ENCODE measurements around the gene CASP3. TPM values are rescaled to one million over a fixed set of nuclear protein-coding genes. Genes with fewer than 3 reads are reported as not detected.

The CASP3 gene
- total and polyA plus RNA-seq, 9 of the 15 experiments (the other 6 are each of a cell fraction or from before 2014, with no cell fraction given) = 17.6 to 40.1 (median 31.8) TPM

DNA sequence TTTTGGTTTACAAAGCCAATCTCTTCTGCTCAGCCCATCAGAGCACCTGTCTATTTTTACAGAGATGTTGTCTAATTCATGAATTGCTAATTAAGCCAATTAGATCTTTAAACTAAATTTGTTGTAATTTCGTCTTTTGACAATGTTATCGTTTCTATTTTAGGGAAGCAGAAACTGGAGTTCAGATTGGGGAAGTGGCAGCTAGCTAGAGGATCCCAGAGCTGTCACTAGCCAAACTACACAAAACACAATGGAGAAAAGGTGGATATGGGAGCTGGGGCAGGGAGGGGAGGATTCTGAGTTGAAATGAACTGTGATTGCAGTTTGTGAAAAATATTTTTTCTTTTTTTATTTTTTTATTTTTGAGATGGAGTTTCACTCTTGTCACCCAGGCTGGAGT, 35.8 kb downstream of the CASP3 start:
- Histone ChIP-seq H3K9me1 (ENCODE audit: control insufficient read depth, insufficient read depth, low read length) (no peaks in the 10 kb centered on the region), H2AFZ (ENCODE audit: low read depth, low read length) (no peak overlapping the region), H3K27me3 (ENCODE audit: control insufficient read depth in 2 of 2, insufficient read depth in 2 of 2, low read length in 2 of 2) (no peaks in the 10 kb centered on the region), H4K20me1 (replicated peaks; ENCODE audit: control insufficient read depth, insufficient read depth, low read length) (no peaks in the 10 kb centered on the region), H3K79me2 (ENCODE audit: control insufficient read depth, insufficient read depth, low read length) (no peaks in the 10 kb centered on the region), H3K4me2 (ENCODE audit: insufficient read depth, low read length) (no peak overlapping the region), H3K4me3 (no peak overlapping the region), H3K9ac (ENCODE audit: insufficient read depth in 1 of 2, low read depth in 2 of 2, low read length in 2 of 2) (no peak overlapping the region), H3K4me1 (replicated peaks in 1 of 2; ENCODE audit: control insufficient read depth in 2 of 2, insufficient read depth in 2 of 2, low read length in 2 of 2) (no peaks in the 10 kb centered on the region; a peak in 2 of 5 replicates), H3K36me3 (ENCODE audit: control insufficient read depth, insufficient read depth, low read length) (no peaks in the 10 kb centered on the region), H3K27ac (ENCODE audit: extremely low read depth, low read depth, low read length) (no peak overlapping the region), H3K9me3 (replicated peaks; ENCODE audit: control insufficient read depth, insufficient read depth, low read depth, low read length) (peaks cover 12% of the 10 kb centered on the region)
- no peak for ATAC-seq
- ChIA-PET POLR2A (no interaction called here), CTCF (ENCODE audit: low intra/inter-chr PET ratio) (no interaction called here)
- in situ Hi-C loops (cut with MboI) = no loop called here
- 19% methylated on average over 2 of the region's 2 CpGs for WGBS (ENCODE audit: insufficient coverage, low coverage, missing lambda C conversion rate)
- intact Hi-C loops (cut with micrococcal nuclease) = no loop called here
- no peak for DNase-seq (ENCODE audit: extremely low read depth in 1 of 4, low spot score in 3 of 4)
- no peak for FAIRE-seq
- peak; percentile 65; the same call in 1 of the 2 replicates for TF ChIP-seq SPI1 (IDR thresholded peaks at IDR 0.05; ENCODE audit: borderline replicate concordance, low read depth, low read length)
- no peak for TF ChIP-seq ZZZ3 (IDR thresholded peaks at IDR 0.05)
- BruUV-seq (replicated peaks) = no TSS peak

GRCh38 chr4:184612074-184612473, 37.2 kb downstream of the CASP3 start:
- H3K4me1 ChIP-seq (replicated peaks in 1 of 2; ENCODE audit: control insufficient read depth in 2 of 2, insufficient read depth in 2 of 2, low read length in 2 of 2) = no peaks in the 10 kb centered on the region; a peak in 1 of 5 replicates
- no peaks in the 10 kb centered on the region for H3K9me1 ChIP-seq (ENCODE audit: control insufficient read depth, insufficient read depth, low read length)
- TF ChIP-seq ZEB2 (IDR thresholded peaks at IDR 0.05) (no peak), ZNF398 (CRISPR knock-in tag; IDR thresholded peaks at IDR 0.05) (no peak), MEIS2 (IDR thresholded peaks at IDR 0.05; ENCODE audit: partially characterized antibody) (no peak)
- TF ChIP-seq, protein P1, sequence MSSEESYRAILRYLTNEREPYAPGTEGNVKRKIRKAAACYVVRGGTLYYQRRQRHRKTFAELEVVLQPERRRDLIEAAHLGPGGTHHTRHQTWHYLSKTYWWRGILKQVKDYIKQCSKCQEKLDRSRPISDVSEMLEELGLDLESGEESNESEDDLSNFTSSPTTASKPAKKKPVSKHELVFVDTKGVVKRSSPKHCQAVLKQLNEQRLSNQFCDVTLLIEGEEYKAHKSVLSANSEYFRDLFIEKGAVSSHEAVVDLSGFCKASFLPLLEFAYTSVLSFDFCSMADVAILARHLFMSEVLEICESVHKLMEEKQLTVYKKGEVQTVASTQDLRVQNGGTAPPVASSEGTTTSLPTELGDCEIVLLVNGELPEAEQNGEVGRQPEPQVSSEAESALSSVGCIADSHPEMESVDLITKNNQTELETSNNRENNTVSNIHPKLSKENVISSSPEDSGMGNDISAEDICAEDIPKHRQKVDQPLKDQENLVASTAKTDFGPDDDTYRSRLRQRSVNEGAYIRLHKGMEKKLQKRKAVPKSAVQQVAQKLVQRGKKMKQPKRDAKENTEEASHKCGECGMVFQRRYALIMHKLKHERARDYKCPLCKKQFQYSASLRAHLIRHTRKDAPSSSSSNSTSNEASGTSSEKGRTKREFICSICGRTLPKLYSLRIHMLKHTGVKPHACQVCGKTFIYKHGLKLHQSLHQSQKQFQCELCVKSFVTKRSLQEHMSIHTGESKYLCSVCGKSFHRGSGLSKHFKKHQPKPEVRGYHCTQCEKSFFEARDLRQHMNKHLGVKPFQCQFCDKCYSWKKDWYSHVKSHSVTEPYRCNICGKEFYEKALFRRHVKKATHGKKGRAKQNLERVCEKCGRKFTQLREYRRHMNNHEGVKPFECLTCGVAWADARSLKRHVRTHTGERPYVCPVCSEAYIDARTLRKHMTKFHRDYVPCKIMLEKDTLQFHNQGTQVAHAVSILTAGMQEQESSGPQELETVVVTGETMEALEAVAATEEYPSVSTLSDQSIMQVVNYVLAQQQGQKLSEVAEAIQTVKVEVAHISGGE (CRISPR knock-in tag; IDR thresholded peaks at IDR 0.05) = no peak
- peaks cover 9% of the 10 kb centered on the region for H3K9me3 ChIP-seq (replicated peaks; ENCODE audit: control insufficient read depth, insufficient read depth, low read depth, low read length)
- BruUV-seq (replicated peaks) = no TSS peak
- H3K4me2 ChIP-seq (ENCODE audit: insufficient read depth, low read length) = no peak overlapping the region
- ChIA-PET POLR2A (no interaction called here), CTCF (ENCODE audit: low intra/inter-chr PET ratio) (no interaction called here)
- H3K27me3 ChIP-seq (ENCODE audit: control insufficient read depth in 2 of 2, insufficient read depth in 2 of 2, low read length in 2 of 2) = no peaks in the 10 kb centered on the region
- no peak overlapping the region for H3K27ac ChIP-seq (ENCODE audit: extremely low read depth, low read depth, low read length)
- no peaks in the 10 kb centered on the region for H4K20me1 ChIP-seq (replicated peaks; ENCODE audit: control insufficient read depth, insufficient read depth, low read length)
- no peak overlapping the region for H2AFZ ChIP-seq (ENCODE audit: low read depth, low read length)
- in situ Hi-C loops (cut with MboI) = no loop called here
- DNase-seq (ENCODE audit: extremely low read depth in 1 of 4, low spot score in 3 of 4) = no peak
- FAIRE-seq = peak; percentile 65
- H3K9ac ChIP-seq (ENCODE audit: insufficient read depth in 1 of 2, low read depth in 2 of 2, low read length in 2 of 2) = no peak overlapping the region
- H3K4me3 ChIP-seq = no peak overlapping the region
- no peak for ATAC-seq
- intact Hi-C loops (cut with micrococcal nuclease) = no loop called here
- H3K36me3 ChIP-seq (ENCODE audit: control insufficient read depth, insufficient read depth, low read length) = no peaks in the 10 kb centered on the region
- WGBS (ENCODE audit: insufficient coverage, low coverage, missing lambda C conversion rate) = 4% methylated on average over 3 of the region's 3 CpGs
- H3K79me2 ChIP-seq (ENCODE audit: control insufficient read depth, insufficient read depth, low read length) = no peaks in the 10 kb centered on the region
